GM12878 (cell line): ENCODE measurements around the gene NEMP2. TPM values are rescaled to one million over a fixed set of nuclear protein-coding genes. Genes with fewer than 3 reads are reported as not detected.

Experiments used
- ATAC-seq: fragments of 200-7000 bp; cut with Tn5 transposase; 3 replicates; pipeline ENCODE4 v1.9.1; 2020; ENCODE audit warnings: mild to moderate bottlenecking, moderate library complexity
- BruUV-seq: library from RNA; stranded (reverse); fragments of 400-500 nt; replicated peaks from 2 replicates; lab custom pipeline; 2021; lab: Mats Ljungman, UMichigan
- CTCF ChIA-PET: fragments of 300-600 bp; sonication (Branson Sonifier 250); formaldehyde crosslinking; extraction: SDS; loops from one replicate; lab custom pipeline; 2021; ENCODE audit warnings: inconsistent platforms; lab: Yijun Ruan, JAX
- POLR2A ChIA-PET: fragments of 350-600 bp; formaldehyde crosslinking; extraction: SDS; loops from one replicate; lab custom pipeline; 2021; ENCODE audit warnings: inconsistent platforms; lab: Charles Lee
- RAD21 ChIA-PET: fragments of 300-600 bp; sonication (Branson Sonifier 250); formaldehyde crosslinking; loops from one replicate; lab custom pipeline; 2023; ENCODE audit warnings: antibody characterized with exemption; ENCODE audit not compliant: unreplicated experiment; lab: Charles Lee
- SMC1A ChIA-PET: fragments of 300-600 bp; sonication (Branson Sonifier 250); formaldehyde crosslinking; loops from one replicate; lab custom pipeline; 2023; ENCODE audit not compliant: unreplicated experiment, uncharacterized antibody; lab: Charles Lee
- DNase-seq: peaks from one replicate; pipeline ENCODE4 v3.0.0-alpha.2; 2011; ENCODE audit warnings: low read depth, low spot score
- FAIRE-seq: peaks from 3 replicates; lab custom pipeline; 2011; peaks lifted over from hg19 to GRCh38; lab: Jason Lieb, UNC
- H2AFZ ChIP-seq: 2 replicates; pipeline ENCODE4 v1.6.0; 2011; ENCODE audit warnings: low read depth, low read length, control low read depth; ENCODE audit not compliant: control insufficient read depth
- H3K27ac ChIP-seq: 2 replicates; pipeline ENCODE4 v1.5.1; 2011; ENCODE audit warnings: control low read depth; ENCODE audit not compliant: control insufficient read depth, insufficient read depth
- H3K27me3 ChIP-seq, 2 experiments: replicated peaks in 1 of 2; 2 replicates each; pipeline versions ENCODE4 v1.6.0 to v1.6.1; 2011; ENCODE audit warnings: low read length in 1 of 2; ENCODE audit not compliant: control insufficient read depth in 2 of 2, insufficient read depth in 2 of 2
- H3K36me3 ChIP-seq, 2 experiments: 2 replicates each; pipeline ENCODE4 v1.5.1; 2011; ENCODE audit warnings: low read length in 1 of 2; ENCODE audit not compliant: control insufficient read depth in 2 of 2, insufficient read depth in 2 of 2
- H3K4me1 ChIP-seq: 2 replicates; pipeline ENCODE4 v1.6.1; 2011; ENCODE audit warnings: mild to moderate bottlenecking, low read length, moderate library complexity, mixed read lengths; ENCODE audit not compliant: control insufficient read depth, insufficient read depth
- H3K4me2 ChIP-seq: 2 replicates; pipeline ENCODE4 v1.6.0; 2011; ENCODE audit warnings: control low read depth; ENCODE audit not compliant: control insufficient read depth, insufficient read depth
- H3K4me3 ChIP-seq: fragments of 200-600 bp; sonication (generic); 2 replicates; pipeline ENCODE4 v1.5.1; 2016
- H3K79me2 ChIP-seq: 2 replicates; pipeline ENCODE4 v1.6.0; 2011; ENCODE audit warnings: low read length; ENCODE audit not compliant: control insufficient read depth, insufficient read depth
- H3K9ac ChIP-seq: 2 replicates; pipeline ENCODE4 v1.8.0; 2011; ENCODE audit warnings: low read length, control low read depth, mixed read lengths; ENCODE audit not compliant: control insufficient read depth, insufficient read depth
- H3K9me3 ChIP-seq: replicated peaks from 3 replicates; pipeline ENCODE4 v1.5.1; 2011; ENCODE audit warnings: mild to moderate bottlenecking, low read length; ENCODE audit not compliant: control insufficient read depth, insufficient read depth
- H4K20me1 ChIP-seq: 2 replicates; pipeline ENCODE4 v1.6.0; 2011; ENCODE audit not compliant: control insufficient read depth, insufficient read depth
- POLR2A ChIP-seq: IDR thresholded peaks from 2 replicates; pipeline ENCODE4 v1.6.1; 2011; ENCODE audit warnings: low read depth, mild to moderate bottlenecking, low read length
- SPI1 ChIP-seq: IDR thresholded peaks from 2 replicates; pipeline ENCODE4 v1.6.1; 2011; ENCODE audit warnings: low read depth, mild to moderate bottlenecking, low read length, moderate library complexity, borderline replicate concordance; ENCODE audit not compliant: insufficient read depth
- STAT3 ChIP-seq: IDR thresholded peaks from 2 replicates; pipeline ENCODE4 v1.6.1; 2011; ENCODE audit warnings: low read depth, low read length, improper control_type of control experiment
- ZNF274 ChIP-seq: IDR thresholded peaks from one replicate; pipeline ENCODE4 v1.8.0; 2011; ENCODE audit not compliant: insufficient read length, insufficient read depth
- WGBS: methylation state at CpG from one replicate; pipeline ENCODE4 v1.1.6; 2016; ENCODE audit warnings: low lambda C conversion rate; ENCODE audit not compliant: insufficient replicate concordance, insufficient coverage; ENCODE audit errors: missing lambda C conversion rate; 5-methylcytosine and 5-hydroxymethylcytosine counted together
- in situ Hi-C: fragments of 300-500 bp; cut with MboI; formaldehyde crosslinking; loops from 9 replicates; pipeline ENCODE4 v1.14.3; 2018; ENCODE audit warnings: mixed read lengths
- intact Hi-C: fragments of 100-400 bp; cut with micrococcal nuclease; formaldehyde crosslinking; loops from one replicate; pipeline ENCODE4 v1.14.2; 2022; ENCODE audit not compliant: unreplicated experiment
- polyA plus RNA-seq, 11 experiments: library from polyadenylated mRNA; depleted of rRNA in 4 of 11; unstranded in 6 of 11; stranded (reverse) in 5 of 11; fragments of >200 nt; fragmentation: Nextera tagmentation in 4 of 11; fragmentation: Illumina TruSeq in 1 of 11; extraction: Ambion mirVana in 4 of 11; extraction: Trizol in 1 of 11; gene quantifications; 1 replicate in 1 of 11; 2 replicates in 10 of 11; pipeline versions ENCODE4 v1.2.1 to v1.2.3, GENCODE V29; 2011 to 2016; ENCODE audit warnings: inconsistent platforms in 2 of 11, missing spikeins in 2 of 11, low read depth in 1 of 11
- small RNA-seq: library from RNA; depleted of rRNA; stranded (forward); fragments of <200 nt; gene quantifications from one replicate; pipeline ENCODE3, GENCODE V24; 2014
- total RNA-seq, 4 experiments: library from RNA; depleted of rRNA in 3 of 4; stranded (reverse); fragments of >200 nt in 3 of 4; fragmentation: Illumina TruSeq in 1 of 4; extraction: Trizol in 1 of 4; gene quantifications; 2 replicates each; pipeline versions ENCODE4 v1.2.1 to v1.2.3, GENCODE V29; 2013 to 2021

NEMP2 gene
- total and polyA plus RNA-seq, 10 of the 15 experiments (the other 5 are each of a cell fraction or from before 2014, with no cell fraction given): 2.3 to 14.0 (median 8.1) TPM

- CTCF ChIA-PET: no interaction called here
These were observed 79.0 kb downstream of the NEMP2 start for GRCh38 chr2:190455358-190456095.

GRCh38 chr2:190454795-190455194 lies 79.7 kb downstream of the NEMP2 start:
- ATAC-seq: no peak
- in situ Hi-C loops: no loop called here
- intact Hi-C loops: no loop called here
- Histone ChIP-seq H3K4me1 (peaks cover 7% of the 10 kb centered on the region), H3K4me2 (no peak overlapping the region), H3K27me3 (no peaks in the 10 kb centered on the region), H3K9ac (no peak overlapping the region), H3K4me3 (no peak overlapping the region)
- no peak for DNase-seq
- SMC1A ChIA-PET: interaction anchor here (0.6 to 1.4 kb wide), 2 partner anchors 22 to 71 kb away, joined by 3 read pairs; no protein-coding TSS in a partner anchor
- BruUV-seq: no TSS peak
- WGBS: 100% methylated on average over 2 of the region's 2 CpGs
- TF ChIP-seq STAT3 (no peak), ZNF274 (no peak)
- TF ChIP-seq, all 136 proteins: peak for 0
- Histone ChIP-seq H3K79me2 (peaks cover 7% of the 10 kb centered on the region), H3K27ac (no peak overlapping the region), H3K9me3 (no peaks in the 10 kb centered on the region; the same call in 2 of the 3 replicates), H4K20me1 (no peaks in the 10 kb centered on the region), H3K36me3 (peaks cover 0 to 9% of the 10 kb centered on the region in 2 experiments; a peak in 1 of 4 replicates), H2AFZ (no peak overlapping the region)
- no peak for FAIRE-seq
- ChIA-PET RAD21 (no interaction called here), CTCF (interaction anchor here (0.6 kb wide), 1 partner anchor 1735 kb away, joined by 3 read pairs; no protein-coding TSS in a partner anchor), POLR2A (no interaction called here)

More at GRCh38 chr2:190455358-190456095, 79.0 kb downstream of the NEMP2 start:
- intact Hi-C loops (no loop called here), in situ Hi-C loops (no loop called here)
- Histone ChIP-seq H3K4me1 (peaks cover 7% of the 10 kb centered on the region), H3K9me3 (no peaks in the 10 kb centered on the region; the same call in 2 of the 3 replicates), H3K36me3 (peaks cover 0 to 9% of the 10 kb centered on the region in 2 experiments; a peak in 1 of 4 replicates), H3K9ac (no peak overlapping the region), H3K4me3 (no peak overlapping the region), H3K27me3 (no peaks in the 10 kb centered on the region), H3K27ac (no peak overlapping the region), H3K79me2 (peaks cover 5% of the 10 kb centered on the region), H4K20me1 (no peaks in the 10 kb centered on the region), H3K4me2 (no peak overlapping the region), H2AFZ (no peak overlapping the region)
- DNase-seq (no peak), ATAC-seq (no peak), FAIRE-seq (peak; percentile 7)
- 60% methylated on average over 5 of the region's 7 CpGs for WGBS
- SMC1A ChIA-PET: interaction anchor here (0.6 to 1.4 kb wide), 2 partner anchors 22 to 71 kb away, joined by 3 read pairs; no protein-coding TSS in a partner anchor
- TF ChIP-seq POLR2A (no peak), SPI1 (peak; percentile 15; the same call in 1 of the 2 replicates)
- no TSS peak for BruUV-seq
- RAD21 ChIA-PET: no interaction called here
- POLR2A ChIA-PET: no interaction called here

Small RNA genes lying within 50 kb of the gene (small RNA-seq; reads per million reads assigned to genes)
- not detected for gene RN7SKP179

Other genes starting within 250 kb of the NEMP2 start
- gene HIBCH, start 214.9 kb downstream of the NEMP2 start, total RNA-seq (2014; rRNA removed): 22.3 and 28.0 TPM in 2 replicates
- gene HIBCH, start 214.9 kb downstream of the NEMP2 start, total RNA-seq (2014; rRNA removed; fragmentation: Illumina TruSeq; extraction: Trizol): 33.6 and 34.2 TPM in 2 replicates
- gene HIBCH, start 214.9 kb downstream of the NEMP2 start, total RNA-seq (2021): 28.4 and 29.3 TPM in 2 replicates
- gene HIBCH, start 214.9 kb downstream of the NEMP2 start, polyA plus RNA-seq (2011; rRNA removed): 40.1 and 66.2 TPM in 2 replicates
- gene HIBCH, start 214.9 kb downstream of the NEMP2 start, polyA plus RNA-seq (2014; fragmentation: Illumina TruSeq; extraction: Trizol): 34.6 and 43.2 TPM in 2 replicates
- gene HIBCH, start 214.9 kb downstream of the NEMP2 start, polyA plus RNA-seq (2014; fragmentation: Nextera tagmentation; extraction: Ambion mirVana): 10 to 100 TPM; 64.6 to 73.8 TPM
- 24.5 and 29.0 TPM in 2 replicates for gene HIBCH, start 214.9 kb downstream of the NEMP2 start, polyA plus RNA-seq (2014; rRNA removed)
- 10 to 100 TPM; 73.8 to 81.0 TPM for gene HIBCH, start 214.9 kb downstream of the NEMP2 start, polyA plus RNA-seq (2016; fragmentation: Nextera tagmentation; extraction: Ambion mirVana)
- 6.7 and 7.4 TPM in 2 replicates for gene INPP1, start 191.1 kb downstream of the NEMP2 start, total RNA-seq (2014; rRNA removed)
- gene INPP1, start 191.1 kb downstream of the NEMP2 start, total RNA-seq (2014; rRNA removed; fragmentation: Illumina TruSeq; extraction: Trizol): 9.7 and 10.8 TPM in 2 replicates
- gene INPP1, start 191.1 kb downstream of the NEMP2 start, total RNA-seq (2021): 9.0 and 9.9 TPM in 2 replicates
- 16.6 and 16.7 TPM in 2 replicates for gene INPP1, start 191.1 kb downstream of the NEMP2 start, polyA plus RNA-seq (2011; rRNA removed)
- 17.9 and 23.6 TPM in 2 replicates for gene INPP1, start 191.1 kb downstream of the NEMP2 start, polyA plus RNA-seq (2014; fragmentation: Illumina TruSeq; extraction: Trizol)
- gene INPP1, start 191.1 kb downstream of the NEMP2 start, polyA plus RNA-seq (2014; fragmentation: Nextera tagmentation; extraction: Ambion mirVana): 1 to 10 TPM; 3.3 to 8.9 TPM
- gene INPP1, start 191.1 kb downstream of the NEMP2 start, polyA plus RNA-seq (2014; rRNA removed): 12.3 and 13.2 TPM in 2 replicates
- gene INPP1, start 191.1 kb downstream of the NEMP2 start, polyA plus RNA-seq (2016; fragmentation: Nextera tagmentation; extraction: Ambion mirVana): 10 to 100 TPM; 13.2 to 13.3 TPM
- 38.3 and 38.6 TPM in 2 replicates for gene MFSD6, start 126.4 kb downstream of the NEMP2 start, total RNA-seq (2014; rRNA removed)
- gene MFSD6, start 126.4 kb downstream of the NEMP2 start, total RNA-seq (2014; rRNA removed; fragmentation: Illumina TruSeq; extraction: Trizol): 20.6 and 21.5 TPM in 2 replicates
- 42.6 and 44.1 TPM in 2 replicates for gene MFSD6, start 126.4 kb downstream of the NEMP2 start, total RNA-seq (2021)
- gene MFSD6, start 126.4 kb downstream of the NEMP2 start, polyA plus RNA-seq (2011; rRNA removed): 20.9 and 25.8 TPM in 2 replicates
- gene MFSD6, start 126.4 kb downstream of the NEMP2 start, polyA plus RNA-seq (2014; fragmentation: Illumina TruSeq; extraction: Trizol): 32.2 and 32.5 TPM in 2 replicates
- 10 to 100 TPM in 1 of 2 experiments, 1 to 10 TPM in 1; 6.7 to 10.3 TPM for gene MFSD6, start 126.4 kb downstream of the NEMP2 start, polyA plus RNA-seq (2014; fragmentation: Nextera tagmentation; extraction: Ambion mirVana)
- 26.9 and 29.5 TPM in 2 replicates for gene MFSD6, start 126.4 kb downstream of the NEMP2 start, polyA plus RNA-seq (2014; rRNA removed)
- 10 to 100 TPM; 19.5 to 34.4 TPM for gene MFSD6, start 126.4 kb downstream of the NEMP2 start, polyA plus RNA-seq (2016; fragmentation: Nextera tagmentation; extraction: Ambion mirVana)
- 24.5 and 28.9 TPM in 2 replicates for gene NAB1, start 114.4 kb upstream of the NEMP2 start, total RNA-seq (2014; rRNA removed)
- gene NAB1, start 114.4 kb upstream of the NEMP2 start, total RNA-seq (2014; rRNA removed; fragmentation: Illumina TruSeq; extraction: Trizol): 32.6 and 34.7 TPM in 2 replicates
- gene NAB1, start 114.4 kb upstream of the NEMP2 start, total RNA-seq (2021): 30.5 and 33.2 TPM in 2 replicates
- gene NAB1, start 114.4 kb upstream of the NEMP2 start, polyA plus RNA-seq (2011; rRNA removed): 39.6 and 61.5 TPM in 2 replicates
- gene NAB1, start 114.4 kb upstream of the NEMP2 start, polyA plus RNA-seq (2014; fragmentation: Illumina TruSeq; extraction: Trizol): 28.1 and 37.0 TPM in 2 replicates
- gene NAB1, start 114.4 kb upstream of the NEMP2 start, polyA plus RNA-seq (2014; fragmentation: Nextera tagmentation; extraction: Ambion mirVana): 1 to 10 TPM; 4.5 to 4.9 TPM
- gene NAB1, start 114.4 kb upstream of the NEMP2 start, polyA plus RNA-seq (2014; rRNA removed): 18.5 and 21.5 TPM in 2 replicates
- gene NAB1, start 114.4 kb upstream of the NEMP2 start, polyA plus RNA-seq (2016; fragmentation: Nextera tagmentation; extraction: Ambion mirVana): 10 to 100 TPM; 10.3 to 11.1 TPM